Upper lobe of right lung (tissue), 1 donor: Measurements from ENCODE around the gene ESF1. TPM values are rescaled to one million over a fixed set of nuclear protein-coding genes. Genes with fewer than 3 reads are reported as not detected.

ENCODE experiments used
- ATAC-seq: fragments of 200-7000 bp; cut with Tn5 transposase; one replicate; pipeline ENCODE4 v1.9.1; 2020; ENCODE audit warnings: mild to moderate bottlenecking, moderate library complexity
- DNase-seq: peaks from one replicate; pipeline ENCODE4 v3.0.0-alpha.2; 2020
- H3K27ac ChIP-seq: fragments of 200-600 bp; one replicate; pipeline ENCODE4 v1.8.0; 2022
- H3K27me3 ChIP-seq: fragments of 200-600 bp; one replicate; pipeline ENCODE4 v1.8.0; 2022; ENCODE audit warnings: mild to moderate bottlenecking
- H3K36me3 ChIP-seq: fragments of 200-600 bp; one replicate; pipeline ENCODE4 v1.8.0; 2022
- H3K4me1 ChIP-seq: fragments of 200-600 bp; one replicate; pipeline ENCODE4 v1.8.0; 2022
- H3K4me3 ChIP-seq: fragments of 200-600 bp; one replicate; pipeline ENCODE4 v1.8.0; 2022; ENCODE audit warnings: mild to moderate bottlenecking
- H3K9me3 ChIP-seq: fragments of 200-600 bp; one replicate; pipeline ENCODE4 v1.8.0; 2022
- CTCF ChIP-seq: fragments of 200-600 bp; IDR thresholded peaks from one replicate; pipeline ENCODE4 v1.8.0; 2022; ENCODE audit warnings: antibody characterized with exemption
- intact Hi-C: fragments of 100-400 bp; cut with DNase I; formaldehyde crosslinking; loops from one replicate; pipeline ENCODE4 v1.11.0; 2022
- total RNA-seq: library from RNA; stranded (reverse); fragmentation: NEBNext Ultra II Directional; extraction: Animal tissue kit (Norgen Biotek cat#: 25700); gene quantifications from one replicate; pipeline ENCODE4 v1.2.1, GENCODE V29; 2021
- donor health status: DM: no; HTN: yes; CAD: no; lungs with severe emphysema.

ESF1 gene
- total RNA-seq, 1 donor from 2014 or later = 15.1 TPM

- peaks cover 42% of the 10 kb centered on the region for H3K36me3 ChIP-seq
These were observed 31.2 kb downstream of the ESF1 start for GRCh38 chr20:13753436-13754036.

DNA sequence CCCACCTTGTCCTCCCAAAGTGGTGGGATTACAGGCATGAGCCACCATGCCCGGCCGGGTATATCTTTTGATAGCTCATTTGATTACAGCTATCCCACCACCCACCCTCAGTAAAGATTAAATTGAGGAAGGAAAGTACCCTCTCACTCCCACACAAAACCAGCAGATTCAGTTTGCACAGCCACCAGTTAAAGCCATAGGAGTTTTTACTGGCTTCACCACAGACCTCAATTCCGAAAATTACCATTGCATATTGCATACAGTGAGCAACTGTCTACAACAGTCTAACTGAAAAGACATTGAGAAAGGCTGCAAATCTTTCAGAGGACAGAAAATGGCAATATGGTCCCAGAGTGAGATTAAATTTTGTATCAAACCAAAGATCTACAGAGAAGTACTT lies 34.9 kb downstream of the ESF1 start:
- Histone ChIP-seq H3K4me1 (no peaks in the 10 kb centered on the region), H3K27me3 (no peaks in the 10 kb centered on the region), H3K9me3 (no peaks in the 10 kb centered on the region), H3K36me3 (peaks cover 33% of the 10 kb centered on the region), H3K4me3 (no peak overlapping the region), H3K27ac (no peak overlapping the region)
- DNase-seq (no peak), ATAC-seq (no peak)
- intact Hi-C loops = no loop called here
- TF ChIP-seq CTCF = no peak

More at GRCh38 chr20:13753436-13754036, 31.2 kb downstream of the ESF1 start:
- Histone ChIP-seq H3K4me1 (no peaks in the 10 kb centered on the region), H3K4me3 (no peak overlapping the region), H3K9me3 (no peaks in the 10 kb centered on the region), H3K27ac (no peak overlapping the region), H3K27me3 (no peaks in the 10 kb centered on the region)
- ATAC-seq (no peak), DNase-seq (no peak)
- intact Hi-C loops = no loop called here
- no peak for TF ChIP-seq CTCF

DNA sequence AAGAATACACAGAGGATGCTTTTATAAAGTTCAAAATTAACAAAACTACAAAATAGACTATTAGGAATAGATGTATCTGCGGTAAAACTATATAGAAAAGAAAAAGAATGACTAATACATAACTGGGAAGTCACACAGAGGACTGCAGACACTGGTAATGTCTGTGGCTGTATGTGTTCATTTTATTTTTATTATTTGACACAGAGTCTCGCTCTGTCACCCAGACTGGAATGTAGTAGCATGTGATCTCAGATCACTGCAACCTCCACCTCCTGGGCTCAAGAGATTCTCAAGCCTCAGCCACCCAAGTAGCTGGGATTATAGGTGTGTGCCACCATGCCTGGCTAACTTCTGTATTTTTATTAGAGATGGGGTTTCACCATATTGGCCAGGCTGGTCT lies 38.9 kb downstream of the ESF1 start:
- H3K4me1 ChIP-seq = no peaks in the 10 kb centered on the region
- no peaks in the 10 kb centered on the region for H3K9me3 ChIP-seq
- TF ChIP-seq CTCF = no peak
- no peaks in the 10 kb centered on the region for H3K27me3 ChIP-seq
- no peak for ATAC-seq
- H3K4me3 ChIP-seq = no peak overlapping the region
- no peak overlapping the region for H3K27ac ChIP-seq
- no peak for DNase-seq
- intact Hi-C loops = no loop called here
- H3K36me3 ChIP-seq = peaks cover 14% of the 10 kb centered on the region

GRCh38 chr20:13744352-13744751 lies 40.4 kb downstream of the ESF1 start:
- Histone ChIP-seq H3K27me3 (no peaks in the 10 kb centered on the region), H3K27ac (no peak overlapping the region), H3K9me3 (no peaks in the 10 kb centered on the region), H3K36me3 (peaks cover 8% of the 10 kb centered on the region), H3K4me1 (no peaks in the 10 kb centered on the region), H3K4me3 (no peak overlapping the region)
- intact Hi-C loops = no loop called here
- ATAC-seq (no peak), DNase-seq (no peak)
- TF ChIP-seq CTCF = no peak

- Histone ChIP-seq H3K4me3 (no peak overlapping the region), H3K27me3 (no peaks in the 10 kb centered on the region), H3K4me1 (no peaks in the 10 kb centered on the region), H3K9me3 (no peaks in the 10 kb centered on the region), H3K36me3 (no peaks in the 10 kb centered on the region), H3K27ac (no peak overlapping the region)
- no peak for ATAC-seq
- no peak for DNase-seq
- TF ChIP-seq CTCF = no peak
- intact Hi-C loops = no loop called here
These were observed 42.8 kb downstream of the ESF1 start for GRCh38 chr20:13741879-13742278.
